HepG2 (cell line): ENCODE measurements around the gene RPEL1.

Source experiments
- CC2D1A ChIP-seq: sonication (generic); formaldehyde crosslinking; IDR thresholded peaks from 2 replicates; pipeline ENCODE4 v1.8.1; 2023; ENCODE audit warnings: mild to moderate bottlenecking, missing genetic modification reagents
- CTCF ChIP-seq: sonication (generic); formaldehyde crosslinking; IDR thresholded peaks from 2 replicates; pipeline ENCODE4 v1.5.0; 2020; ENCODE audit warnings: mild to moderate bottlenecking, missing genetic modification reagents, moderate library complexity
- FOXJ3 ChIP-seq: sonication (generic); formaldehyde crosslinking; IDR thresholded peaks from 2 replicates; pipeline ENCODE4 v1.4.0; 2020; ENCODE audit warnings: missing genetic modification reagents, mild to moderate bottlenecking, borderline replicate concordance
- GATAD1 ChIP-seq: IDR thresholded peaks from 2 replicates; pipeline ENCODE4 v1.6.1; 2016; ENCODE audit warnings: missing genetic modification reagents, missing compliant biosample characterization
- JDP2 ChIP-seq: sonication (generic); formaldehyde crosslinking; IDR thresholded peaks from 2 replicates; pipeline ENCODE4 v1.8.1; 2022; ENCODE audit warnings: missing genetic modification reagents, borderline replicate concordance
- MEIS2 ChIP-seq: sonication (generic); formaldehyde crosslinking; IDR thresholded peaks from 2 replicates; pipeline ENCODE4 v1.9.0; 2021; ENCODE audit warnings: mild to moderate bottlenecking, missing genetic modification reagents
- MTA1 ChIP-seq: sonication (generic); formaldehyde crosslinking; IDR thresholded peaks from 2 replicates; pipeline ENCODE4 v1.4.0; 2020; ENCODE audit warnings: missing genetic modification reagents, mild to moderate bottlenecking, borderline replicate concordance
- REST ChIP-seq, 2 experiments: IDR thresholded peaks; 2 replicates each; pipeline ENCODE4 v1.6.1; 2011 to 2012; ENCODE audit warnings: low read length in 2 of 2, borderline replicate concordance in 1 of 2, low read depth in 1 of 2, mild to moderate bottlenecking in 1 of 2, moderate library complexity in 1 of 2
- USF2 ChIP-seq, 2 experiments: sonication (generic) in 1 of 2; formaldehyde crosslinking in 1 of 2; IDR thresholded peaks; 2 replicates each; pipeline versions ENCODE4 v1.5.1 to v1.6.1; 2011 to 2020; ENCODE audit warnings: borderline replicate concordance in 1 of 2, low read depth in 1 of 2, low read length in 1 of 2, mild to moderate bottlenecking in 1 of 2, missing genetic modification reagents in 1 of 2, moderate library complexity in 1 of 2
- ZFX ChIP-seq: sonication (generic); formaldehyde crosslinking; IDR thresholded peaks from 2 replicates; pipeline ENCODE4 v1.4.0; 2020; ENCODE audit warnings: mild to moderate bottlenecking, low read depth, missing genetic modification reagents, moderate library complexity
- TF ChIP-seq, protein P1 (sequence below): sonication (generic); formaldehyde crosslinking; IDR thresholded peaks from 2 replicates; pipeline ENCODE4 v1.4.0; 2020; ENCODE audit warnings: missing genetic modification reagents

- TF ChIP-seq JDP2 (CRISPR knock-in tag) (no peak), GATAD1 (CRISPR knock-in tag) (no peak), CC2D1A (CRISPR knock-in tag) (no peak), CTCF (CRISPR knock-in tag) (no peak), MEIS2 (CRISPR knock-in tag) (no peak), USF2 (IDR thresholded peaks at IDR 0.05; ENCODE audit: low read depth, low read length) (no peak), USF2 (CRISPR knock-in tag; IDR thresholded peaks at IDR 0.05; ENCODE audit: borderline replicate concordance) (no peak), MTA1 (CRISPR knock-in tag) (no peak), REST (IDR thresholded peaks at IDR 0.05; ENCODE audit: borderline replicate concordance in 1 of 2, low read depth in 1 of 2, low read length in 2 of 2) (no peak), ZFX (CRISPR knock-in tag) (no peak), FOXJ3 (CRISPR knock-in tag) (no peak)
- TF ChIP-seq, protein P1, sequence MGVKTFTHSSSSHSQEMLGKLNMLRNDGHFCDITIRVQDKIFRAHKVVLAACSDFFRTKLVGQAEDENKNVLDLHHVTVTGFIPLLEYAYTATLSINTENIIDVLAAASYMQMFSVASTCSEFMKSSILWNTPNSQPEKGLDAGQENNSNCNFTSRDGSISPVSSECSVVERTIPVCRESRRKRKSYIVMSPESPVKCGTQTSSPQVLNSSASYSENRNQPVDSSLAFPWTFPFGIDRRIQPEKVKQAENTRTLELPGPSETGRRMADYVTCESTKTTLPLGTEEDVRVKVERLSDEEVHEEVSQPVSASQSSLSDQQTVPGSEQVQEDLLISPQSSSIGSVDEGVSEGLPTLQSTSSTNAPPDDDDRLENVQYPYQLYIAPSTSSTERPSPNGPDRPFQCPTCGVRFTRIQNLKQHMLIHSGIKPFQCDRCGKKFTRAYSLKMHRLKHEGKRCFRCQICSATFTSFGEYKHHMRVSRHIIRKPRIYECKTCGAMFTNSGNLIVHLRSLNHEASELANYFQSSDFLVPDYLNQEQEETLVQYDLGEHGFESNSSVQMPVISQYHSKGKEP (CRISPR knock-in tag), result no peak
Measured at GRCh38 chr10:103196516-103196915, 49.2 kb upstream of the RPEL1 start.
